ENCODE measurements around the gene OR52W1.

- TF ChIP-seq CTCF (IDR thresholded peaks at IDR 0.05; ENCODE audit: insufficient read depth, low read length, poor library complexity, severe bottlenecking) (no peak), EZH2phosphoT487 (conservative IDR thresholded peaks at IDR 0.05; ENCODE audit: low read length) (no peak)
Observed at GRCh38 chr11:6245536-6245935, 46.5 kb downstream of the OR52W1 start.
